ENCODE results near the gene ZNF385B. TPM values are rescaled to one million over a fixed set of nuclear protein-coding genes. Genes with fewer than 3 reads are reported as not detected.
A peak's percentile ranks its signal among the peaks of the same experiment; 100 is the strongest.

Gene ZNF385B
- polyA plus RNA-seq, 1 of the 3 experiments (the other 2 are of a cell fraction), result 0.16 TPM

- TF ChIP-seq CTCF (IDR thresholded peaks at IDR 0.05), result no peak
- TF ChIP-seq MXI1 (IDR thresholded peaks at IDR 0.05; ENCODE audit: low read depth, low read length), result no peak
- no peak for TF ChIP-seq MAX (IDR thresholded peaks at IDR 0.05; ENCODE audit: low read depth)
- no peak for TF ChIP-seq FOXJ3 (CRISPR knock-in tag; IDR thresholded peaks at IDR 0.05)
- no peak for TF ChIP-seq RCOR1 (IDR thresholded peaks at IDR 0.05; ENCODE audit: low read length)
- no peak for TF ChIP-seq MEF2A (IDR thresholded peaks at IDR 0.05; ENCODE audit: borderline replicate concordance, low read depth)
- TF ChIP-seq USF2 (IDR thresholded peaks at IDR 0.05; ENCODE audit: borderline replicate concordance, low read depth, low read length), result no peak
These were observed 276.7 kb downstream of the ZNF385B start (continued) for GRCh38 chr2:179584760-179585159.

- CTCF ChIA-PET, result interaction anchor here (0.9 to 1.3 kb wide), 3 partner anchors 13 to 170 kb away, joined by 3 to 4 read pairs (median 4); no protein-coding TSS in a partner anchor
- WGBS (ENCODE audit: low lambda C conversion rate), result 92% methylated on average over 1 of the region's 1 CpG
These were observed 279.8 kb downstream of the ZNF385B start for GRCh38 chr2:179581605-179582004.

More at GRCh38 chr2:179581605-179582004, 279.8 kb downstream of the ZNF385B start:
- TF ChIP-seq GABPA (IDR thresholded peaks at IDR 0.05; ENCODE audit: low read depth) (0 out of 2 replicates have a peak, but pooled peaks have one; percentile 10), USF1 (IDR thresholded peaks at IDR 0.05; ENCODE audit: borderline replicate concordance, low read depth) (0 out of 2 replicates have a peak, but pooled peaks have one; percentile 14), TAF1 (IDR thresholded peaks at IDR 0.05; ENCODE audit: borderline replicate concordance, low read depth, low read length) (no peak), MXI1 (IDR thresholded peaks at IDR 0.05; ENCODE audit: low read depth, low read length) (no peak)
- Histone ChIP-seq H2AFZ (ENCODE audit: low read depth) (no peak overlapping the region), H4K20me1 (ENCODE audit: insufficient read depth) (no peaks in the 10 kb centered on the region), H3K27ac (ENCODE audit: low read depth in 2 of 2, low read length in 1 of 2) (no peak overlapping the region), H3K27me3 (ENCODE audit: insufficient read depth) (no peaks in the 10 kb centered on the region), H3F3A (replicated peaks; ENCODE audit: insufficient read depth) (peaks cover 5% of the 10 kb centered on the region), H3K9me3 (no peaks in the 10 kb centered on the region), H3K4me2 (no peak overlapping the region), H3K36me3 (replicated peaks in 1 of 2; ENCODE audit: control insufficient read depth in 1 of 2, insufficient read depth in 2 of 2, low read length in 1 of 2) (no peaks in the 10 kb centered on the region), H3K79me2 (ENCODE audit: insufficient read depth) (no peaks in the 10 kb centered on the region), H3K4me1 (ENCODE audit: control insufficient read depth in 1 of 2, insufficient read depth in 2 of 2, low read depth in 1 of 2, low read length in 1 of 2) (no peaks in the 10 kb centered on the region; a peak in 1 of 4 replicates), H3K9me2 (no peaks in the 10 kb centered on the region), H3K4me3 (ENCODE audit: low read depth in 2 of 2, low read length in 1 of 2) (no peak overlapping the region), H3K9ac (no peak overlapping the region)
- POLR2A ChIA-PET, result no interaction called here
- no peak for DNase-seq
